ENCODE data around the gene GUCY1A2.

DNA sequence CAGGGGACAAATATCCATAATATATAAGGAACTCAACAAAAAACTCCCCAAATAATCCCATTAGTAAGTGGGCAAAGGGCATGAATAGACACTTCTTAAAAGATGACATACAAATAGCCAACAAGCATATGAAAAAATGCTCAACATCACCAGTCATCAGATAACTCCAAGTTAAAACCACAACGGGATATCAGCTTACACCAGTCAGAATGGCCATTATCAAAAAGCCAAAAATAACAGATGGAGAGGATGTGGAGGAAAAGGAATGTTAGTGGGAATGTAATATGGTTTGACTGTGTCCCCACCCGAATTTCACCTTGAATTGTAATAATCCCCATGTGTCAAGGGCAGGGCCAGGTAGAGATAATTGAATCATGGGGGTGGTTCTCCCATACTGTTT is 350.1 kb downstream of the GUCY1A2 start:
- TF ChIP-seq, protein P1, sequence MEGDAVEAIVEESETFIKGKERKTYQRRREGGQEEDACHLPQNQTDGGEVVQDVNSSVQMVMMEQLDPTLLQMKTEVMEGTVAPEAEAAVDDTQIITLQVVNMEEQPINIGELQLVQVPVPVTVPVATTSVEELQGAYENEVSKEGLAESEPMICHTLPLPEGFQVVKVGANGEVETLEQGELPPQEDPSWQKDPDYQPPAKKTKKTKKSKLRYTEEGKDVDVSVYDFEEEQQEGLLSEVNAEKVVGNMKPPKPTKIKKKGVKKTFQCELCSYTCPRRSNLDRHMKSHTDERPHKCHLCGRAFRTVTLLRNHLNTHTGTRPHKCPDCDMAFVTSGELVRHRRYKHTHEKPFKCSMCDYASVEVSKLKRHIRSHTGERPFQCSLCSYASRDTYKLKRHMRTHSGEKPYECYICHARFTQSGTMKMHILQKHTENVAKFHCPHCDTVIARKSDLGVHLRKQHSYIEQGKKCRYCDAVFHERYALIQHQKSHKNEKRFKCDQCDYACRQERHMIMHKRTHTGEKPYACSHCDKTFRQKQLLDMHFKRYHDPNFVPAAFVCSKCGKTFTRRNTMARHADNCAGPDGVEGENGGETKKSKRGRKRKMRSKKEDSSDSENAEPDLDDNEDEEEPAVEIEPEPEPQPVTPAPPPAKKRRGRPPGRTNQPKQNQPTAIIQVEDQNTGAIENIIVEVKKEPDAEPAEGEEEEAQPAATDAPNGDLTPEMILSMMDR (IDR thresholded peaks at IDR 0.05), result no peak
- no peak for TF ChIP-seq EP300 (IDR thresholded peaks at IDR 0.05; ENCODE audit: low read depth)
- no peak for TF ChIP-seq POLR2A (IDR thresholded peaks at IDR 0.05)
- TF ChIP-seq POLR2AphosphoS5 (IDR thresholded peaks at IDR 0.05), result no peak

Data from transverse colon (tissue), 4 donors.